Tibial artery (tissue), 4 donors: Measurements from ENCODE around the gene BMP3.

Experiments
- DNase-seq, 2 donors: peaks; one replicate each; pipeline ENCODE4 v3.0.0-alpha.2; 2019
- H3K27ac ChIP-seq, 2 donors: fragments of 200-600 bp; sonication (generic) in 1 of 2; 1 replicate in 1 of 2; 2 replicates in 1 of 2; pipeline ENCODE4 v1.5.1; 2018 to 2019; ENCODE audit warnings: mild to moderate bottlenecking in 1 of 2
- H3K27me3 ChIP-seq, 2 donors: fragments of 200-600 bp; sonication (generic) in 1 of 2; one replicate each; pipeline versions ENCODE4 v1.5.1 to v1.6.0; 2016 to 2019
- H3K36me3 ChIP-seq, 3 donors: fragments of 200-600 bp; sonication (generic) in 2 of 3; one replicate each; pipeline ENCODE4 v1.5.1; 2016 to 2019; ENCODE audit warnings: mild to moderate bottlenecking in 2 of 3
- H3K4me1 ChIP-seq, 4 donors: fragments of 200-600 bp; sonication (generic) in 2 of 4; 1 replicate in 3 of 4; 2 replicates in 1 of 4; pipeline ENCODE4 v1.5.1; 2016 to 2019
- H3K4me3 ChIP-seq, 2 donors: fragments of 200-600 bp; sonication (generic) in 1 of 2; 1 replicate in 1 of 2; 2 replicates in 1 of 2; pipeline ENCODE4 v1.5.1; 2018 to 2019; ENCODE audit warnings: mild to moderate bottlenecking in 2 of 2
- H3K9me3 ChIP-seq, 3 donors: fragments of 200-600 bp; sonication (generic) in 1 of 3; one replicate each; pipeline ENCODE4 v1.5.1; 2016 to 2019
- CTCF ChIP-seq, 2 experiments: fragments of 200-600 bp in 1 of 2; fragments of 450-650 bp in 1 of 2; IDR thresholded peaks; one replicate each; pipeline ENCODE4 v1.5.1; 2017 to 2019; ENCODE audit warnings: antibody characterized with exemption in 2 of 2, mild to moderate bottlenecking in 1 of 2, moderate library complexity in 1 of 2
- intact Hi-C: fragments of 100-400 bp; cut with DNase I; formaldehyde crosslinking; loops from one replicate; pipeline ENCODE4 v1.15.0; 2023; ENCODE audit warnings: low total_unique reads

BMP3 gene

GRCh38 chr4:81023484-81023883, 7.0 kb upstream of the BMP3 start:
- no peaks in the 10 kb centered on the region for H3K4me1 ChIP-seq
- no peak for TF ChIP-seq CTCF (IDR thresholded peaks at IDR 0.05)
- peaks cover 0 to 10% of the 10 kb centered on the region in 2 donors for H3K27me3 ChIP-seq
- no peaks in the 10 kb centered on the region for H3K36me3 ChIP-seq
- DNase-seq: no peak
- no peak overlapping the region for H3K27ac ChIP-seq
- intact Hi-C loops: no loop called here
- H3K4me3 ChIP-seq: no peak overlapping the region
- no peaks in the 10 kb centered on the region for H3K9me3 ChIP-seq

- intact Hi-C loops: no loop called here
- no peak for TF ChIP-seq CTCF (IDR thresholded peaks at IDR 0.05)
- H3K4me1 ChIP-seq: peaks cover 0 to 17% (median 12%) of the 10 kb centered on the region in 4 donors
- no peaks in the 10 kb centered on the region for H3K9me3 ChIP-seq
- H3K27me3 ChIP-seq: peaks cover 0 to 30% of the 10 kb centered on the region in 2 donors
- peak overlapping the region; percentile 12 to 19 for H3K4me3 ChIP-seq
- H3K27ac ChIP-seq: no peak overlapping the region
- H3K36me3 ChIP-seq: no peaks in the 10 kb centered on the region
- DNase-seq: no peak
These were observed 678 bp downstream of the BMP3 start for GRCh38 chr4:81030981-81031791.

- intact Hi-C loops: no loop called here
- no peak overlapping the region for H3K4me3 ChIP-seq
- H3K27me3 ChIP-seq: peaks cover 0 to 30% of the 10 kb centered on the region in 2 donors
- DNase-seq: no peak
- no peak for TF ChIP-seq CTCF (IDR thresholded peaks at IDR 0.05)
- no peak overlapping the region for H3K27ac ChIP-seq
- H3K4me1 ChIP-seq: peaks cover 0 to 17% (median 12%) of the 10 kb centered on the region in 4 donors
- H3K9me3 ChIP-seq: no peaks in the 10 kb centered on the region
- no peaks in the 10 kb centered on the region for H3K36me3 ChIP-seq
These were observed 1.5 kb downstream of the BMP3 start for GRCh38 chr4:81031796-81032551.

- Histone ChIP-seq H3K36me3 (no peaks in the 10 kb centered on the region), H3K4me3 (no peak overlapping the region), H3K27ac (no peak overlapping the region), H3K4me1 (peaks cover 0 to 17% (median 12%) of the 10 kb centered on the region in 4 donors), H3K27me3 (peaks cover 0 to 28% of the 10 kb centered on the region in 2 donors), H3K9me3 (no peaks in the 10 kb centered on the region)
- TF ChIP-seq CTCF (IDR thresholded peaks at IDR 0.05): no peak
- DNase-seq: no peak
- intact Hi-C loops: no loop called here
These were observed 2.5 kb downstream of the BMP3 start for GRCh38 chr4:81032771-81033684.

- intact Hi-C loops: no loop called here
- Histone ChIP-seq H3K27ac (no peak overlapping the region), H3K4me1 (no peaks in the 10 kb centered on the region), H3K27me3 (no peaks in the 10 kb centered on the region), H3K36me3 (no peaks in the 10 kb centered on the region), H3K4me3 (no peak overlapping the region), H3K9me3 (no peaks in the 10 kb centered on the region)
- no peak for DNase-seq
- no peak for TF ChIP-seq CTCF (IDR thresholded peaks at IDR 0.05)
These were observed 8.3 kb downstream of the BMP3 start for GRCh38 chr4:81038636-81039350.
